Cerebellar cortex (tissue), 1 donor: ENCODE data around the gene RFTN2.
"Not testable (repeated sequence)": the region's sequence is repeated elsewhere in the genome, so short reads cannot be mapped to it uniquely, and the experiment has no call there.

ENCODE experiments used
- DNase-seq: peaks from one replicate; pipeline ENCODE4 v3.0.0-alpha.2; 2015; ENCODE audit warnings: low spot score

The RFTN2 gene

DNA sequence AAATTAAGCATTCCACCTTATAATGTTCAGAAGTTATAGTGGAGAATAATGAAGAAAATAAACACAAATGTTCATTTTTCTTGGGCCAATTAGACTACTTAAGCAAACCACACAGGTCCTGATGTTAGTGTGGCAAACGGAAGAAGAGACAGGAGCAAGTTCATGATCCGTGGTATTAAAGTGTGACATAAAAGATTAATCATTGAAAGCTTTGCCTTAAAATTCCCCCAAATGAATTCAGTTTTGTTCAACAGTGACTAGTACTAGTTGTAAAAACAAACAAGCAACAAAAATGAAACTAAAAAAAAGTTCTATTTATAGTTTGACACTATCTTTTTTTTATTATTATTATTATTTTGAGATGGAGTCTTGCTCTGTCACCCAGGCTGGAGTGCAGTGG lies 73.7 kb downstream of the RFTN2 start:
- DNase-seq = no peak

DNA sequence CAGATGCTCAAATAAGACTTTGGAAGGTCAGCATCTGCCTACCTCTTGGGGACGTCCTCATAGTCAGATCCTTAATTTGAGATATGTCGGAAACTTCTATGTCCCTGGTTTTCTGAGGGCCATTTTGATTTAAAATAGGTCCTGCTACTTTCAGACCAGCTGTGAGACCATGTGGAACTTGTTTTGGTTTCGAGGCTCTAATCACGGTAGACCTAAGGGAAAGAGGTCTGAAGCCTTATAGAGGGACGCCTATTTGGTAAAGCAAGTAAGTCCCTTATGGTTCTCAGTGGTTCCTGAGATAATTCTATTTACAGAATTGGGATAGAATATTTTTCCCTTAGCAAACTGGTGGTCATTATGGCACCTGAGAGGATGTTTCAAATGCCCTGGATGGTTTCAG lies 75.1 kb downstream of the RFTN2 start:
- DNase-seq = no peak

DNA sequence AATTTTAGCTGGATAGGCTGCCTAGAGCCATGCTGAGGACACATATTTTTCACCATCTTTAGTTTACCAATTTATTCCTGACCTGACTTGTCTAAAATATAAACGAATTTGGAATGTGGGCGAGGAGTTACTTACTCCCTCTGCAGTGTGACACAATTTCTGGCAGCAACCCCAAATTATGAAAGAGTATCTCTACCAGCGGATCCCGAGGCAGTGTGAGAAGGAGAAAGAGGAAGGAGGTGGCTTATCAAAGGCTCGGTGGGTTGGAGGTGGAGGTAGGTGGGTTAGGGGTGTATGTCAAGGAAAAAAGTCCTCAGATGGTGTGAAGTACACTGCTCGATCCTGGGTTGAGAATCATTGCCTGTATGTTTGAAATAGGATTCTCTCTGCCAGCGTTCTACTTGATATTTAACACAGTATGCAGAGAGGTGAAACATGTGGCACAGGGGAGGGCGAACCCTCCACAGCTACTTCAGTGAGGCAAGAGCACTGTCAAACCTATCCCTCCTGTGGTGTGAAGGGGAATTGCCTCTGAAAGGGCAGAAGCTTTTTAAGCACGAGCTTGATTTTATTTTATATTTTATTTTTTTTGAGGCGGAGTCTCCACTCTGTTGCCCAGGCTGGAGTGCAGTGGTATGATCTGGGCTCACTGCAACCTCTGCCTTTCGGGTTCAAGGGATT lies 76.0 kb downstream of the RFTN2 start:
- peak; percentile 13 for DNase-seq

GRCh38 chr2:197598450-197598849 lies 76.9 kb downstream of the RFTN2 start:
- DNase-seq = no peak

DNA sequence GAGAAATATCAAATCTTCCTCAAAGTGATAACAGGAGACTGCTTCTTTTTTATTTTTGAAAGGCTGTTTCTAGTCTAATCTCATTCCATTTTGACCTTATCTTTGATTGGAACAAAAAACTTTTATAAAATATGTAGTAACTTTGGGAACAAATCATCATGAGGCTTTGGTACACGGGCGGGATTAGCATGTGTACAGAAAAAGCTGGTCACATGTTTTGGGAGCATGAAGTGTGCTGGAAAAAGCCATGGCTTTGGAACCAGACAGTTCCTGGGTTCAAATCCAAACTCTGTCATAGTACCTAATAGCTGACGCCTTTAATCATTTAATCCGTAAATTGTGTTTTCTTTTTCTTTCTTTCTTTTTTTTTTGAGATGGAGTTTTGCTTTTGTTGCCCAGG lies 78.2 kb downstream of the RFTN2 start:
- DNase-seq = no peak

DNA sequence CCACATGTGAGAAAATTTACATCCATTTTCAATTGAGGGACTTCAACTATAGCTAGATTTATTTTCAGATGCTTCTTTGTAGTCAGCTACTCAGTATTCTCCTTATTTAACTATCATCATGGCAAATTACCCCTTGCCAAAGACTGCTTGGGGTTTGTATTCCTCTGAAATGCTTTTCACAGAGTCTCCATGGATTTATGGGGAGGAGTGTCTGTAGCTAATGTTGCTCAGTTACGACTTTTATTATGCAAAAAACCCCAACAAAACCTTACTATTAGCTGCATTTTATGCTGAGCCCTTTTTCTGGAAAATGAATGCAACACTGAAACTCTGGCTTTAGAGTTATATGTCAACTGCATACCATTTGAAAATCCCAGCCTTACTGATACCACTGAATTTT lies 78.6 kb downstream of the RFTN2 start:
- DNase-seq = peak; percentile 24

DNA sequence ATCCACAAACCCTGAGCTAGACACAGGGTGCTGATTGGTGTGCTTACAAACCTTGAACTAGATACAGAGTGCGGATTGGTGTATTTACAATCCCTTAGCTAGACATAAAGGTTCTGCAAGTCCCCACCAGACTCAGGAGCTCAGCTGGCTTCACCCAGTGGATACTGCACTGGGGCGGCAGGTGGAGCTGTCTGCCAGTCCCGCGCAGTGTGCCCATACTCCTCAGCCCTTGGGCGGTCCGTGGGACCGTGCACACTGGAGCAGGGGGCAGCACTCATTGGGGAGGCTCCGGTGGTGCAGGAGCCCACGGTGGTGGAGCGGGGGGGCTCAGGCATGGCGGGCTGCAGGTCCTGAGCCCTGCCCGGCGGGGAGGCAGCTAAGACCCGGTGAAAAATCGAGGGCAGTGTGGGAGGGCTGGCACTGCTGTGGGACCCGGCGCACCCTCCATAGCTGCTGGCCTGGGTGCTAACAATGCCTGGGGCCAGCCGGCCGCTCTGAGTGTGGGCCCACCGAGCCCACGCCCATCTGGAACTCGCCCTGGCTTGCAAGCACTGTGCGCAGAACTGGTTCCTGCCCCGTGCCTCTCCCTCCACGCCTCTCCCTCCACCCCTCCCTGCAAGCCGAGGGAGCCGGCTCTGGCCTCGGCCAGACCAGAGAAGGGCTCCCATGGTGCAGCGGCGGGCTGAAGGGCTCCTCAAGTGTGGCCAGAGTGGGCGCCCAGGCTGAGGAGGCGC lies 83.9 kb downstream of the RFTN2 start:
- no peak for DNase-seq

- DNase-seq = not testable (repeated sequence)
Observed at GRCh38 chr2:197587255-197587654, 88.1 kb downstream of the RFTN2 start.

DNA sequence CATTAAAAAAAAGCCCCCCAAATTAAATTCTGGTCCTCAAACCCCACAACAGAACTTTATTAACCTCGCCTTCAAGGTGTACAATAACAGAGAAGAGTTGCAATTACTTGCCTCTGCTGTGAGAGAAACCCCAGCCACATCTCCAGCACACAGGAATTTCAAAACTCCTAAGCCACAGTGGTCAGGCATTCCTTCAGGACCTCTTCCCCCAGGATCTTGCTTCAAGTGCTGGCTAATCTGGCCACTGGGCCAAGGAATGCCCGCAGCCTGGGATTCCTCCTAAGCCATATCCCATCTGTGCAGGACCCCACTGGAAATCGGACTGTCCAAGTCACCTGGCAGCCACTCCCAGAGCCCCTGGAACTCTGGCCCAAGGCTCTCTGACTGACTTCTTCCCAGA lies 95.2 kb downstream of the RFTN2 start:
- DNase-seq = not testable (repeated sequence)

- not testable (repeated sequence) for DNase-seq
Observed at GRCh38 chr2:197578294-197578693, 97.1 kb downstream of the RFTN2 start.

DNA sequence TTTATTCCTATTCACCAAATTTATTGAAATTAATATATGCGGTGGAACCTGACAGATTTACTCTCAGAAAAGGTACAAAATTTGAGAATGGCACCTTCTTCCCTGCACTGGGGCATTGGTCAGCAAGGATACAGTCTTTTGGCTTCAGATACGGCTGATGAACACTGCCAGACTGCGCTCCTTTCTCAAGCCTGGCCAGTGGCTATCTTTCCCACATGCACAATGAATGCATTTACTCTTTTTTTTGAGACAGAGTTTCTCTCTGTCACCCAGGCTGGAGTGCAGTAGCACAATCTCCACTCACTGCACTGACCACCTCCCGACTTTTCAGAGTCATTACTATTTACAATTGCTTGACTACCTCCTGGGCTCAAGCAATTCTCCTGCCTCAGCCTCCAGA lies 97.9 kb downstream of the RFTN2 start:
- DNase-seq = no peak

DNA sequence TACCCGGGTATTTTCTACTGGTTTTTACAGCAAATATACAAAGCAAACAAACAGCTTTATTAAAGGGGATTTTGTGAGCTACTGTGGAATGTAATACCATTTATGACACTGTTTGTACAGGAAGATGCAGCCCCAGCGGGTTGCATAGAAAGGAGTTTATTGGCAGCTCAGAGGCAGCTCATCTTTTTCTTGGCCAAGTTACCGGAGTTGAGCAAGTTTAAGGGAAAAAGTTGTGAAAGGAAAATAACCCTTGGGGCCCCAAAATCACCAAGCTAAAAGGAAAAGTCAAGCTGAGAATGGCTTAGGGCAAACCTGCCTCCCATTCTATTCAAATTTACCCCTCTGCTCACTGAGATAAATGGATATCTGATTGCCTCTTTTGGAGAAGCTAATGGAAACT lies 98.8 kb downstream of the RFTN2 start:
- no peak for DNase-seq

DNA sequence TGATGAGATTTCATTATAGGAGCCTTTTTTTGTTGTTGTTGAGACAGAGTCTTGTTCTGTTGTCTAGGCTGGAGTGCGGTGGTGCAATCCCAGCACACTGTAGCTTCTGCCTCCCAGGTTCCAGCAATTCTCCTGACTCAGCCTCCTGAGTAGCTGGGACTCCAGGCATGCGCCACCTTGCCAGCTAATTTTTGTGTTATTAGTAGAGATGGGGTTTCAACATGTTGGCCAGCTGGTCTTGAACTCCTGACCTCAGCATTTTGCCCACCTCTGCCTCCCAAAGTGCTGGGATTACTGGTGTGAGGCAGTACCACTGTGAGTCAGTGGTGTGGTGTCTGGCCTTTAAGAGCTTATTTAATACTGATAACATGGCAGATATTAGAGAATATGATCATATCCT lies 99.4 kb downstream of the RFTN2 start:
- no peak for DNase-seq

GRCh38 chr2:197573608-197574007 lies 101.8 kb downstream of the RFTN2 start:
- no peak for DNase-seq

- no peak for DNase-seq
Observed at GRCh38 chr2:197571627-197572271, 103.6 kb downstream of the RFTN2 start.

GRCh38 chr2:197560146-197560665 lies 115.2 kb downstream of the RFTN2 start:
- DNase-seq = no peak

DNA sequence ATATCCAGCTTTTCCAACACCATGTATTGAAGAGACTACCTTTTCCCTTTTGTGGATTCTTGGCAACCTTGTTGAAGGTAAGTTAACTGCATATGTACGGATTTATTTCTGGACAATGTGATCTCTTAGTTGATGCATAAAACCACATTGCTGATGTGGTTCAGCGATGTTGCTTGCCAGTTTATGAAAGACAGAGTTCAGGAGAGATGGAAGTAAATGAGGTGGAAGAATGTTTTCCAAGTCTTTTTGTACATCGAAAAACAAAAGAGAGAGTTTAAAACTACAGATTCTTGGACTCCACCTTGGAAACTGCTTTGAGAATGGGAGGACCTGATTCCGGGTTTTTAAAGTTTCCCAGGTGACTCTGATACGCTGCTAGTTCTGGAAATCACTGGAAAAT lies 115.7 kb downstream of the RFTN2 start:
- no peak for DNase-seq

DNA sequence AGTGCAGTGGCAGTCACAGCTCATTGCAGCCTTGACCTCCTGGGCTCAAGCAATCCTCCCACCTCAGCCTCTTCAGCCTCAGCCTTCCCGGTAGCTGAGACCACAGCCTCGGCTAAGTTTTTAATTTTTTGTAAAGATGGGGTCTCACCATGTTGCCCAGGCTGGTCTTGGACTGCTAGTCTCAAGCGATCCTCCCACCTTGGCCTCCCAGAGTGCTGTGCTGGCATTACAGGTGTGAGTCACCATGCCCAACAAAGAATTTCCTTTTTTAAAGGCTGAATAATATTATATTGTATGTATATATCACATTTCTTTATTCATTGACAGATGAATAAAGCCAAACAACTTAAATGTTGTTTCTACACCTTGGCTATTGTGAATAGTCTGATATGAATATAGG lies 117.0 kb downstream of the RFTN2 start:
- no peak for DNase-seq

GRCh38 chr2:197556456-197556855 lies 118.9 kb downstream of the RFTN2 start:
- no peak for DNase-seq

DNA sequence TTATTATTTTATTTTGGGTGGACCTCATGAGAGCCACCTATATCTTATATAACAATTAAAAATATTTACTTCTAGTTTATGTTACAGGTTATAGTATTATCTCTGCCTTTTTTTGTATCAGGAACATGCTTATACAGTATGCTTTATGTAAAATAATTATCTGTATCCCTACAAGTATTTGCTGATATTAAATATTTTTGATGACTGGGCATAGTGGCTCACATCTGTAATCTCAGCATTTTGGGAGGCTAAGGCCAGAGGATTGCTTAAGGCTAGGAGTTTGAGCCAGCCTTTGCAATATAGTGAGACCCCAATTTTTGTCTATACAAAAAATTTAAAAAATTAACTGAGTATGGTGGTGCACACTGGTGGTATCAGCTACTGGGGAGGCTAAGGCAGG lies 119.9 kb downstream of the RFTN2 start:
- no peak for DNase-seq

DNA sequence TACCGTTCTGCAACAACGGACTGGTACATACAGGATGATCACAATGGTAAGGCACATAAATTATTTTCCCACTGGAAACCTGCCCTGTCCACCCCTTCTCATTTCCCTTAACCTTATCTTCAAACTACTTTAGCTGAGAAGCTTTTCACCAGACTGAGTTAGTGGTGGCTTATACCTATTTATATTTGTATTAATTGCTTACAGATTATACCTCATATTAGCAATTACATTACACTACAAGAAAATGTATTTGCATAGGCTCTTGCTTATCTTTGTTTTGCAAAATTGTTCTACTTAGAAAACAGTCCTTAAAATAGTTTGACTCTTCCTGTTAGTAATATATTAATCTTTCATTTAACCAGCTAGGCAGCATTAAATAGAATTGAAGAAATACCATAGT lies 124.1 kb downstream of the RFTN2 start:
- DNase-seq = not testable (repeated sequence)

- DNase-seq = no peak
Observed at GRCh38 chr2:197548582-197548981, 126.8 kb downstream of the RFTN2 start.
